HepG2 (cell line): ENCODE measurements around the gene DUOXA1. TPM values are rescaled to one million over a fixed set of nuclear protein-coding genes. Genes with fewer than 3 reads are reported as not detected.

Experiments used
- ATAC-seq: fragments of 200-7000 bp; cut with Tn5 transposase; 3 replicates; pipeline ENCODE4 v1.9.1; 2020; ENCODE audit warnings: mild to moderate bottlenecking, moderate library complexity
- BruUV-seq: library from RNA; stranded (reverse); fragments of 400-500 nt; replicated peaks from 2 replicates; lab custom pipeline; 2021; lab: Mats Ljungman, UMichigan
- CTCF ChIA-PET: fragments of 300-600 bp; formaldehyde crosslinking; extraction: SDS; loops from one replicate; lab custom pipeline; 2021; ENCODE audit warnings: low total read pairs, inconsistent platforms, low intra/inter-chr PET ratio; lab: Yijun Ruan, JAX
- POLR2A ChIA-PET: fragments of 350-600 bp; sonication (Branson Sonifier 250); formaldehyde crosslinking; loops from one replicate; lab custom pipeline; 2020; ENCODE audit warnings: antibody characterized with exemption, inconsistent platforms; lab: Yijun Ruan, JAX
- DNase-seq: peaks from one replicate; pipeline ENCODE4 v3.0.0-alpha.2; 2015; ENCODE audit warnings: low spot score
- FAIRE-seq: peaks from 3 replicates; lab custom pipeline; 2011; peaks lifted over from hg19 to GRCh38; lab: Jason Lieb, UNC
- H2AFZ ChIP-seq: one replicate; pipeline ENCODE4 v1.6.1; 2011; ENCODE audit warnings: low read length, inconsistent platforms
- H3K27ac ChIP-seq: fragments of 300-600 bp; 3 replicates; pipeline ENCODE4 v1.8.0; 2011; ENCODE audit warnings: mixed run types, mild to moderate bottlenecking, mixed read lengths, low read length, inconsistent platforms; ENCODE audit not compliant: insufficient read depth; ENCODE audit errors: extremely low read length
- H3K27me3 ChIP-seq, 2 experiments: fragments of 200-600 bp in 1 of 2; 2 replicates in 1 of 2; 3 replicates in 1 of 2; pipeline versions ENCODE4 v1.6.0 to v1.8.0; 2011; ENCODE audit warnings: low read length in 2 of 2, mild to moderate bottlenecking in 2 of 2, moderate library complexity in 2 of 2, inconsistent platforms in 1 of 2; ENCODE audit not compliant: insufficient read depth in 2 of 2, control insufficient read depth in 1 of 2
- H3K36me3 ChIP-seq, 2 experiments: fragments of 200-600 bp in 1 of 2; replicated peaks in 1 of 2; 2 replicates in 1 of 2; 3 replicates in 1 of 2; pipeline versions ENCODE4 v1.5.1 to v1.8.0; 2011; ENCODE audit warnings: low read length in 2 of 2, inconsistent platforms in 1 of 2; ENCODE audit not compliant: insufficient read depth in 2 of 2, control insufficient read depth in 1 of 2
- H3K4me1 ChIP-seq: 2 replicates; pipeline ENCODE4 v1.5.1; 2012; ENCODE audit warnings: low read length, inconsistent platforms; ENCODE audit not compliant: insufficient read depth
- H3K4me2 ChIP-seq: 2 replicates; pipeline ENCODE4 v1.6.0; 2011; ENCODE audit warnings: low read depth, low read length, inconsistent platforms
- H3K4me3 ChIP-seq, 3 experiments: fragments of 200-600 bp in 1 of 3; sonication (generic), shearing (Covaris generic) in 1 of 3; replicated peaks in 1 of 3; 2 replicates each; pipeline ENCODE4 v1.5.1; 2011 to 2016; ENCODE audit warnings: low read length in 3 of 3, inconsistent platforms in 2 of 3, low read depth in 2 of 3, mild to moderate bottlenecking in 2 of 3, control low read depth in 1 of 3, mixed read lengths in 1 of 3; ENCODE audit not compliant: insufficient read depth in 1 of 3
- H3K79me2 ChIP-seq: one replicate; pipeline ENCODE4 v1.6.1; 2011; ENCODE audit warnings: low read length, inconsistent platforms; ENCODE audit not compliant: insufficient read depth
- H3K9ac ChIP-seq: 2 replicates; pipeline ENCODE4 v1.6.0; 2011; ENCODE audit warnings: mild to moderate bottlenecking, low read depth, low read length, inconsistent platforms; ENCODE audit not compliant: insufficient read depth
- H3K9me3 ChIP-seq: 2 replicates; pipeline ENCODE4 v1.5.1; 2012; ENCODE audit warnings: mild to moderate bottlenecking, low read length
- H4K20me1 ChIP-seq: 2 replicates; pipeline ENCODE4 v1.6.0; 2011; ENCODE audit warnings: inconsistent platforms, mild to moderate bottlenecking, low read length, moderate library complexity; ENCODE audit not compliant: insufficient read depth
- ARNT2 ChIP-seq: sonication (generic); formaldehyde crosslinking; IDR thresholded peaks from 2 replicates; pipeline ENCODE4 v1.8.0; 2022; ENCODE audit warnings: mild to moderate bottlenecking, low read depth, missing genetic modification reagents, moderate library complexity
- POGK ChIP-seq: sonication (generic); formaldehyde crosslinking; conservative IDR thresholded peaks from 2 replicates; pipeline ENCODE4 v1.8.0; 2022; ENCODE audit warnings: mild to moderate bottlenecking, moderate library complexity, missing genetic modification reagents
- PTBP1 ChIP-seq: fragments of 200-400 bp; formaldehyde crosslinking; IDR thresholded peaks from 2 replicates; pipeline ENCODE4 v1.6.1; 2018; ENCODE audit warnings: low read length, low read depth; ENCODE audit not compliant: poor library complexity, severe bottlenecking
- SMARCC2 ChIP-seq: fragments of 450-650 bp; IDR thresholded peaks from 2 replicates; pipeline ENCODE4 v1.6.1; 2017; ENCODE audit warnings: antibody characterized with exemption, mild to moderate bottlenecking
- THYN1 ChIP-seq: sonication (generic); formaldehyde crosslinking; IDR thresholded peaks from 2 replicates; pipeline ENCODE4 v1.8.1; 2023; ENCODE audit warnings: low read depth, mild to moderate bottlenecking, moderate library complexity, missing genetic modification reagents, borderline replicate concordance
- ZKSCAN1 ChIP-seq: fragments of 150-350 bp; IDR thresholded peaks from 2 replicates; pipeline ENCODE4 v1.6.1; 2014; ENCODE audit warnings: low read length
- ZNF121 ChIP-seq: sonication (generic); formaldehyde crosslinking; IDR thresholded peaks from 2 replicates; pipeline ENCODE4 v1.5.0; 2020; ENCODE audit warnings: mild to moderate bottlenecking, missing genetic modification reagents
- ZNF367 ChIP-seq: sonication (generic); formaldehyde crosslinking; IDR thresholded peaks from 2 replicates; pipeline ENCODE4 v1.4.0; 2020; ENCODE audit warnings: missing genetic modification reagents, borderline replicate concordance
- ZNF512 ChIP-seq: sonication (generic); formaldehyde crosslinking; IDR thresholded peaks from 2 replicates; pipeline ENCODE4 v1.4.0; 2020; ENCODE audit warnings: mild to moderate bottlenecking, missing genetic modification reagents
- ZSCAN31 ChIP-seq: sonication (generic); formaldehyde crosslinking; IDR thresholded peaks from 2 replicates; pipeline ENCODE4 v1.5.0; 2020; ENCODE audit warnings: low read depth, mild to moderate bottlenecking, missing genetic modification reagents
- WGBS: methylation state at CpG from one replicate; pipeline ENCODE4 v1.1.6; 2017; ENCODE audit warnings: low lambda C conversion rate; 5-methylcytosine and 5-hydroxymethylcytosine counted together
- in situ Hi-C: cut with HindIII; loops from 2 replicates; pipeline ENCODE4 v1.10.0; 2017; ENCODE audit warnings: low pct_unique_long_range_greater_than_20kb; ENCODE audit not compliant: extremely low pct_ligation_motif_present
- intact Hi-C: fragments of 100-400 bp; cut with micrococcal nuclease; formaldehyde crosslinking; loops from one replicate; pipeline ENCODE4 v1.10.0; 2022; ENCODE audit not compliant: unreplicated experiment
- polyA plus RNA-seq, 8 experiments: library from polyadenylated mRNA; depleted of rRNA in 3 of 8; stranded (reverse) in 7 of 8; unstranded in 1 of 8; fragments of >200 nt; fragmentation: Illumina TruSeq in 4 of 8; extraction: Trizol in 4 of 8; gene quantifications; 2 replicates each; pipeline versions ENCODE4 v1.2.1 to v1.2.3, GENCODE V29; 2011 to 2016; ENCODE audit warnings: low read depth in 4 of 8, missing spikeins in 1 of 8, mixed read lengths in 1 of 8; ENCODE audit not compliant: insufficient read depth in 1 of 8
- total RNA-seq, 5 experiments: library from RNA; depleted of rRNA; stranded (reverse); fragments of >200 nt; fragmentation: Illumina TruSeq; extraction: Trizol; gene quantifications; 2 replicates each; pipeline ENCODE4 v1.2.3, GENCODE V29; 2016; ENCODE audit warnings: low read depth in 1 of 5

DUOXA1 gene
- total and polyA plus RNA-seq, 2 of the 13 experiments (the other 11 are each of a cell fraction or from before 2014, with no cell fraction given) = not detected

- Histone ChIP-seq H3K36me3 (no peaks in the 10 kb centered on the region), H3K4me1 (peaks cover 25% of the 10 kb centered on the region), H3K79me2 (no peaks in the 10 kb centered on the region), H4K20me1 (no peaks in the 10 kb centered on the region), H3K27ac (no peak overlapping the region), H3K4me2 (no peak overlapping the region), H3K9ac (no peak overlapping the region), H3K9me3 (no peaks in the 10 kb centered on the region), H3K4me3 (no peak overlapping the region), H3K27me3 (peaks cover 2 to 17% of the 10 kb centered on the region in 2 experiments; a peak in 4 of 5 replicates), H2AFZ (no peak overlapping the region)
- intact Hi-C loops = no loop called here
- TF ChIP-seq THYN1 = no peak
- 0 out of 2 replicates have a peak, but pooled peaks have one; percentile 17 for TF ChIP-seq ZNF121 (CRISPR knock-in tag)
- ATAC-seq (no peak), DNase-seq (no peak), FAIRE-seq (no peak)
- 71% methylated on average over 4 of the region's 7 CpGs for WGBS
- CTCF ChIA-PET = no interaction called here
- no TSS peak for BruUV-seq
- in situ Hi-C loops = no loop called here
- POLR2A ChIA-PET = no interaction called here
Observed at GRCh38 chr15:45130291-45131000, 767 bp upstream of the DUOXA1 start.

GRCh38 chr15:45128971-45129639, 574 bp downstream of the DUOXA1 start:
- DNase-seq (no peak), FAIRE-seq (no peak), ATAC-seq (no peak)
- CTCF ChIA-PET = no interaction called here
- Histone ChIP-seq H3K4me1 (peaks cover 25% of the 10 kb centered on the region), H3K4me2 (no peak overlapping the region), H4K20me1 (no peaks in the 10 kb centered on the region), H3K36me3 (no peaks in the 10 kb centered on the region), H3K9me3 (no peaks in the 10 kb centered on the region), H3K27ac (no peak overlapping the region), H3K27me3 (peaks cover under 1 to 12% of the 10 kb centered on the region in 2 experiments; a peak in 4 of 5 replicates), H2AFZ (no peak overlapping the region), H3K9ac (no peak overlapping the region), H3K4me3 (no peak overlapping the region), H3K79me2 (no peaks in the 10 kb centered on the region)
- intact Hi-C loops = no loop called here
- POLR2A ChIA-PET = no interaction called here
- 56% methylated on average over 19 of the region's 47 CpGs for WGBS
- in situ Hi-C loops = loop anchor here (10.0 kb wide), 2 partner anchors 64 to 164 kb away; no protein-coding TSS in a partner anchor
- no TSS peak for BruUV-seq
- TF ChIP-seq ZNF512 (CRISPR knock-in tag) (no peak), ZNF367 (CRISPR knock-in tag) (no peak), ZKSCAN1 (no peak), PTBP1 (no peak), SMARCC2 (no peak), POGK (CRISPR knock-in tag) (no peak), ZSCAN31 (CRISPR knock-in tag) (no peak), ARNT2 (CRISPR knock-in tag) (no peak)
